GM12878 (cell line): Measurements from ENCODE around the gene UMAD1. TPM values are rescaled to one million over a fixed set of nuclear protein-coding genes. Genes with fewer than 3 reads are reported as not detected.

Experiments
- ATAC-seq: fragments of 200-7000 bp; cut with Tn5 transposase; 3 replicates; pipeline ENCODE4 v1.9.1; 2020; ENCODE audit warnings: mild to moderate bottlenecking, moderate library complexity
- BruUV-seq: library from RNA; stranded (reverse); fragments of 400-500 nt; replicated peaks from 2 replicates; lab custom pipeline; 2021; lab: Mats Ljungman, UMichigan
- CTCF ChIA-PET: fragments of 300-600 bp; sonication (Branson Sonifier 250); formaldehyde crosslinking; extraction: SDS; loops from one replicate; lab custom pipeline; 2021; ENCODE audit warnings: inconsistent platforms; lab: Yijun Ruan, JAX
- POLR2A ChIA-PET: fragments of 350-600 bp; formaldehyde crosslinking; extraction: SDS; loops from one replicate; lab custom pipeline; 2021; ENCODE audit warnings: inconsistent platforms; lab: Charles Lee
- RAD21 ChIA-PET: fragments of 300-600 bp; sonication (Branson Sonifier 250); formaldehyde crosslinking; loops from one replicate; lab custom pipeline; 2023; ENCODE audit warnings: antibody characterized with exemption; ENCODE audit not compliant: unreplicated experiment; lab: Charles Lee
- SMC1A ChIA-PET: fragments of 300-600 bp; sonication (Branson Sonifier 250); formaldehyde crosslinking; loops from one replicate; lab custom pipeline; 2023; ENCODE audit not compliant: unreplicated experiment, uncharacterized antibody; lab: Charles Lee
- DNase-seq: peaks from one replicate; pipeline ENCODE4 v3.0.0-alpha.2; 2011; ENCODE audit warnings: low read depth, low spot score
- FAIRE-seq: peaks from 3 replicates; lab custom pipeline; 2011; peaks lifted over from hg19 to GRCh38; lab: Jason Lieb, UNC
- H2AFZ ChIP-seq: 2 replicates; pipeline ENCODE4 v1.6.0; 2011; ENCODE audit warnings: low read depth, low read length, control low read depth; ENCODE audit not compliant: control insufficient read depth
- H3K27ac ChIP-seq: 2 replicates; pipeline ENCODE4 v1.5.1; 2011; ENCODE audit warnings: control low read depth; ENCODE audit not compliant: control insufficient read depth, insufficient read depth
- H3K27me3 ChIP-seq, 2 experiments: replicated peaks in 1 of 2; 2 replicates each; pipeline versions ENCODE4 v1.6.0 to v1.6.1; 2011; ENCODE audit warnings: low read length in 1 of 2; ENCODE audit not compliant: control insufficient read depth in 2 of 2, insufficient read depth in 2 of 2
- H3K36me3 ChIP-seq, 2 experiments: 2 replicates each; pipeline ENCODE4 v1.5.1; 2011; ENCODE audit warnings: low read length in 1 of 2; ENCODE audit not compliant: control insufficient read depth in 2 of 2, insufficient read depth in 2 of 2
- H3K4me1 ChIP-seq: 2 replicates; pipeline ENCODE4 v1.6.1; 2011; ENCODE audit warnings: mild to moderate bottlenecking, low read length, moderate library complexity, mixed read lengths; ENCODE audit not compliant: control insufficient read depth, insufficient read depth
- H3K4me2 ChIP-seq: 2 replicates; pipeline ENCODE4 v1.6.0; 2011; ENCODE audit warnings: control low read depth; ENCODE audit not compliant: control insufficient read depth, insufficient read depth
- H3K4me3 ChIP-seq: fragments of 200-600 bp; sonication (generic); 2 replicates; pipeline ENCODE4 v1.5.1; 2016
- H3K79me2 ChIP-seq: 2 replicates; pipeline ENCODE4 v1.6.0; 2011; ENCODE audit warnings: low read length; ENCODE audit not compliant: control insufficient read depth, insufficient read depth
- H3K9ac ChIP-seq: 2 replicates; pipeline ENCODE4 v1.8.0; 2011; ENCODE audit warnings: low read length, control low read depth, mixed read lengths; ENCODE audit not compliant: control insufficient read depth, insufficient read depth
- H3K9me3 ChIP-seq: replicated peaks from 3 replicates; pipeline ENCODE4 v1.5.1; 2011; ENCODE audit warnings: mild to moderate bottlenecking, low read length; ENCODE audit not compliant: control insufficient read depth, insufficient read depth
- H4K20me1 ChIP-seq: 2 replicates; pipeline ENCODE4 v1.6.0; 2011; ENCODE audit not compliant: control insufficient read depth, insufficient read depth
- BCLAF1 ChIP-seq: fragments of 450-650 bp; IDR thresholded peaks from 2 replicates; pipeline ENCODE4 v1.6.1; 2017; ENCODE audit warnings: antibody characterized with exemption, mild to moderate bottlenecking, moderate library complexity
- BRCA1 ChIP-seq: IDR thresholded peaks from 2 replicates; pipeline ENCODE4 v1.6.1; 2011; ENCODE audit warnings: low read depth, low read length, improper control_type of control experiment
- LARP7 ChIP-seq: fragments of 450-650 bp; IDR thresholded peaks from 2 replicates; pipeline ENCODE4 v1.6.1; 2017; ENCODE audit warnings: mild to moderate bottlenecking
- NRF1 ChIP-seq: conservative IDR thresholded peaks from 2 replicates; pipeline ENCODE4 v1.6.1; 2011; ENCODE audit warnings: mild to moderate bottlenecking, low read depth, low read length, improper control_type of control experiment
- PAX5 ChIP-seq: IDR thresholded peaks from 2 replicates; pipeline ENCODE4 v1.6.1; 2011; ENCODE audit warnings: low read depth, low read length, borderline replicate concordance
- PBX3 ChIP-seq: IDR thresholded peaks from 2 replicates; pipeline ENCODE4 v1.6.1; 2011; ENCODE audit warnings: mild to moderate bottlenecking, low read depth, low read length, moderate library complexity; ENCODE audit not compliant: insufficient replicate concordance
- POU2F2 ChIP-seq: IDR thresholded peaks from 3 replicates; pipeline ENCODE4 v1.6.1; 2011; ENCODE audit warnings: low read depth, mild to moderate bottlenecking, low read length, borderline replicate concordance
- RAD51 ChIP-seq: fragments of 450-650 bp; IDR thresholded peaks from 2 replicates; pipeline ENCODE4 v1.6.1; 2016; ENCODE audit warnings: moderate library complexity, mild to moderate bottlenecking, inconsistent platforms
- SP1 ChIP-seq: IDR thresholded peaks from one replicate; pipeline ENCODE4 v1.6.1; 2011; ENCODE audit warnings: low read depth, low read length
- ZBTB40 ChIP-seq: fragments of 450-650 bp; IDR thresholded peaks from 2 replicates; pipeline ENCODE4 v1.6.1; 2016; ENCODE audit warnings: mild to moderate bottlenecking, moderate library complexity, borderline replicate concordance
- ZNF687 ChIP-seq: fragments of 450-650 bp; IDR thresholded peaks from 2 replicates; pipeline ENCODE4 v1.6.1; 2017; ENCODE audit warnings: mild to moderate bottlenecking, moderate library complexity
- WGBS: methylation state at CpG from one replicate; pipeline ENCODE4 v1.1.6; 2016; ENCODE audit warnings: low lambda C conversion rate; ENCODE audit not compliant: insufficient replicate concordance, insufficient coverage; ENCODE audit errors: missing lambda C conversion rate; 5-methylcytosine and 5-hydroxymethylcytosine counted together
- in situ Hi-C: fragments of 300-500 bp; cut with MboI; formaldehyde crosslinking; loops from 9 replicates; pipeline ENCODE4 v1.14.3; 2018; ENCODE audit warnings: mixed read lengths
- intact Hi-C: fragments of 100-400 bp; cut with micrococcal nuclease; formaldehyde crosslinking; loops from one replicate; pipeline ENCODE4 v1.14.2; 2022; ENCODE audit not compliant: unreplicated experiment
- polyA plus RNA-seq, 11 experiments: library from polyadenylated mRNA; depleted of rRNA in 4 of 11; unstranded in 6 of 11; stranded (reverse) in 5 of 11; fragments of >200 nt; fragmentation: Nextera tagmentation in 4 of 11; fragmentation: Illumina TruSeq in 1 of 11; extraction: Ambion mirVana in 4 of 11; extraction: Trizol in 1 of 11; gene quantifications; 1 replicate in 1 of 11; 2 replicates in 10 of 11; pipeline versions ENCODE4 v1.2.1 to v1.2.3, GENCODE V29; 2011 to 2016; ENCODE audit warnings: inconsistent platforms in 2 of 11, missing spikeins in 2 of 11, low read depth in 1 of 11
- total RNA-seq, 4 experiments: library from RNA; depleted of rRNA in 3 of 4; stranded (reverse); fragments of >200 nt in 3 of 4; fragmentation: Illumina TruSeq in 1 of 4; extraction: Trizol in 1 of 4; gene quantifications; 2 replicates each; pipeline versions ENCODE4 v1.2.1 to v1.2.3, GENCODE V29; 2013 to 2021

Gene UMAD1
- total and polyA plus RNA-seq, 10 of the 15 experiments (the other 5 are each of a cell fraction or from before 2014, with no cell fraction given) = 6.0 to 28.6 (median 9.3) TPM

- BruUV-seq = no TSS peak
- CTCF ChIA-PET = no interaction called here
- FAIRE-seq (no peak), ATAC-seq (no peak), DNase-seq (no peak)
- H3K27me3 ChIP-seq = no peaks in the 10 kb centered on the region
- H3K27ac ChIP-seq = no peak overlapping the region
- H3K4me1 ChIP-seq = no peaks in the 10 kb centered on the region
- H3K9me3 ChIP-seq = no peaks in the 10 kb centered on the region; the same call in 2 of the 3 replicates
- H3K4me2 ChIP-seq = no peak overlapping the region
- intact Hi-C loops (no loop called here), in situ Hi-C loops (no loop called here)
- H3K9ac ChIP-seq = no peak overlapping the region
- no peak overlapping the region for H3K4me3 ChIP-seq
- RAD21 ChIA-PET = no interaction called here
- no peaks in the 10 kb centered on the region for H4K20me1 ChIP-seq
- SMC1A ChIA-PET = no interaction called here
- 86% methylated on average over 1 of the region's 1 CpG for WGBS
- no peaks in the 10 kb centered on the region for H3K36me3 ChIP-seq
- H3K79me2 ChIP-seq = no peaks in the 10 kb centered on the region
- H2AFZ ChIP-seq = no peak overlapping the region
- POLR2A ChIA-PET = no interaction called here
- TF ChIP-seq SP1 = no peak
- no peak for TF ChIP-seq ZBTB40
- no peak for TF ChIP-seq ZNF687
- no peak for TF ChIP-seq PAX5
- TF ChIP-seq BCLAF1 = no peak
- no peak for TF ChIP-seq POU2F2
- TF ChIP-seq RAD51 = no peak
- TF ChIP-seq NRF1 = no peak
- TF ChIP-seq BRCA1 = no peak
- TF ChIP-seq LARP7 = no peak
- TF ChIP-seq PBX3 = no peak
These were observed 9.8 kb upstream of the UMAD1 start for GRCh38 chr7:7630626-7631329.
